Right lobe of liver (tissue), 6 donors: Measurements from ENCODE around the gene CLIC6. TPM values are rescaled to one million over a fixed set of nuclear protein-coding genes. Genes with fewer than 3 reads are reported as not detected.

Experiments
- ATAC-seq, 4 donors: fragments of 200-7000 bp; cut with Tn5 transposase; one replicate each; pipeline ENCODE4 v1.9.1; 2020; ENCODE audit warnings: mild to moderate bottlenecking in 4 of 4, moderate library complexity in 4 of 4
- DNase-seq, 3 donors: peaks; one replicate each; pipeline ENCODE4 v3.0.0-alpha.2; 2020
- H3K27ac ChIP-seq, 3 donors: fragments of 200-600 bp; one replicate each; pipeline ENCODE4 v1.8.0; 2022
- H3K27me3 ChIP-seq, 2 donors: fragments of 200-600 bp; one replicate each; pipeline ENCODE4 v1.8.0; 2022
- H3K36me3 ChIP-seq, 4 donors: fragments of 200-600 bp; sonication (generic) in 1 of 4; one replicate each; pipeline versions ENCODE4 v1.5.1 to v1.8.0; 2017 to 2022; ENCODE audit warnings: control low read depth in 1 of 4
- H3K4me1 ChIP-seq, 4 donors: fragments of 200-600 bp; sonication (generic) in 1 of 4; one replicate each; pipeline versions ENCODE4 v1.5.1 to v1.8.0; 2017 to 2022; ENCODE audit warnings: control low read depth in 1 of 4
- H3K4me3 ChIP-seq, 3 donors: fragments of 200-600 bp; one replicate each; pipeline ENCODE4 v1.8.0; 2022
- H3K9me3 ChIP-seq, 4 donors: fragments of 200-600 bp; sonication (generic) in 1 of 4; one replicate each; pipeline versions ENCODE4 v1.5.1 to v1.8.0; 2017 to 2022; ENCODE audit warnings: control low read depth in 1 of 4
- CTCF ChIP-seq, 4 donors: fragments of 200-600 bp in 3 of 4; fragments of 450-650 bp in 1 of 4; IDR thresholded peaks; one replicate each; pipeline versions ENCODE4 v1.5.1 to v1.8.0; 2016 to 2022; ENCODE audit warnings: antibody characterized with exemption in 4 of 4, mild to moderate bottlenecking in 2 of 4
- POLR2A ChIP-seq: fragments of 450-650 bp; IDR thresholded peaks from one replicate; pipeline ENCODE4 v1.6.1; 2017; ENCODE audit warnings: antibody characterized with exemption, mild to moderate bottlenecking
- WGBS: methylation state at CpG from one replicate; pipeline ENCODE4 v1.1.6; 2018; ENCODE audit warnings: low coverage, low lambda C conversion rate; ENCODE audit not compliant: insufficient coverage; ENCODE audit errors: missing lambda C conversion rate; 5-methylcytosine and 5-hydroxymethylcytosine counted together
- intact Hi-C, 2 donors: fragments of 100-400 bp; cut with DNase I; formaldehyde crosslinking; loops; one replicate each; pipeline versions ENCODE4 v1.11.2 to v1.14.1; 2022
- total RNA-seq, 6 experiments: library from RNA; depleted of rRNA in 2 of 6; stranded (reverse); fragments of >200 nt in 2 of 6; fragmentation: NEBNext Ultra II Directional in 3 of 6; extraction: Animal tissue kit (Norgen Biotek cat#: 25700) in 3 of 6; gene quantifications; one replicate each; pipeline versions ENCODE4 v1.1.0 to v1.2.4, GENCODE V29; 2016 to 2023
- donor health status: DM: no; HTN: yes; CAD: no.
- donor health status: DM: no; HTN: no; CAD: no.
- donor health status: DM: no; HTN: no; CAD: no.
- donor health status: DM: no; HTN: yes; CAD: no.
- donor health status: DM: no; HTN: yes; CAD: no.

CLIC6 gene
- total RNA-seq, 6 experiments from 2014 or later = 0.25 to 0.63 (median 0.43) TPM

GRCh38 chr21:34648739-34649297 is 20.0 kb upstream of the CLIC6 start:
- intact Hi-C loops = no loop called here
- peaks cover 0 to 5% (median 0%) of the 10 kb centered on the region in 4 donors for H3K4me1 ChIP-seq
- peak in 2 of 4 donors; percentile 65 to 72 for ATAC-seq
- H3K9me3 ChIP-seq = no peaks in the 10 kb centered on the region
- DNase-seq = peak in 1 of 3 donors; percentile 24
- no peak overlapping the region for H3K4me3 ChIP-seq
- TF ChIP-seq POLR2A (no peak), CTCF (IDR thresholded peaks at IDR 0.05) (no peak)
- 31% methylated on average over 3 of the region's 6 CpGs for WGBS
- no peaks in the 10 kb centered on the region for H3K27me3 ChIP-seq
- H3K27ac ChIP-seq = no peak overlapping the region
- H3K36me3 ChIP-seq = no peaks in the 10 kb centered on the region

GRCh38 chr21:34649400-34649799 is 19.4 kb upstream of the CLIC6 start:
- no peak overlapping the region for H3K4me3 ChIP-seq
- H3K9me3 ChIP-seq = no peaks in the 10 kb centered on the region
- H3K36me3 ChIP-seq = no peaks in the 10 kb centered on the region
- H3K27me3 ChIP-seq = no peaks in the 10 kb centered on the region
- ATAC-seq = peak in 1 of 4 donors; percentile 31
- no peak for DNase-seq
- intact Hi-C loops = no loop called here
- WGBS = 86% methylated on average over 3 of the region's 3 CpGs
- no peak overlapping the region for H3K27ac ChIP-seq
- peaks cover 0 to 5% (median 0%) of the 10 kb centered on the region in 4 donors for H3K4me1 ChIP-seq
- TF ChIP-seq CTCF (IDR thresholded peaks at IDR 0.05) (no peak), POLR2A (no peak)

GRCh38 chr21:34650861-34651431 is 17.8 kb upstream of the CLIC6 start:
- Histone ChIP-seq H3K36me3 (no peaks in the 10 kb centered on the region), H3K27ac (no peak overlapping the region), H3K4me3 (no peak overlapping the region), H3K4me1 (peaks cover 0 to 5% (median 0%) of the 10 kb centered on the region in 4 donors), H3K27me3 (no peaks in the 10 kb centered on the region), H3K9me3 (no peaks in the 10 kb centered on the region)
- WGBS = 13% methylated on average over 1 of the region's 1 CpG
- TF ChIP-seq POLR2A = no peak
- ATAC-seq = no peak
- no peak for DNase-seq
- intact Hi-C loops = no loop called here

- Histone ChIP-seq H3K27ac (no peak overlapping the region), H3K36me3 (no peaks in the 10 kb centered on the region), H3K27me3 (no peaks in the 10 kb centered on the region), H3K4me3 (no peak overlapping the region), H3K9me3 (no peaks in the 10 kb centered on the region), H3K4me1 (peaks cover 0 to 5% (median 0%) of the 10 kb centered on the region in 4 donors)
- TF ChIP-seq POLR2A (no peak), CTCF (IDR thresholded peaks at IDR 0.05) (no peak)
- 78% methylated on average over 1 of the region's 1 CpG for WGBS
- no peak for ATAC-seq
- intact Hi-C loops = no loop called here
- DNase-seq = no peak
These were observed 17.2 kb upstream of the CLIC6 start for GRCh38 chr21:34651642-34652041.

- TF ChIP-seq POLR2A (no peak), CTCF (IDR thresholded peaks at IDR 0.05) (no peak)
- Histone ChIP-seq H3K4me3 (no peak overlapping the region), H3K27me3 (no peaks in the 10 kb centered on the region), H3K36me3 (no peaks in the 10 kb centered on the region), H3K9me3 (no peaks in the 10 kb centered on the region), H3K27ac (no peak overlapping the region), H3K4me1 (peaks cover 0 to 4% (median 0%) of the 10 kb centered on the region in 4 donors)
- ATAC-seq (no peak), DNase-seq (no peak)
- WGBS = 85% methylated on average over 6 of the region's 6 CpGs
- intact Hi-C loops = no loop called here
These were observed 15.3 kb upstream of the CLIC6 start for GRCh38 chr21:34653522-34653921.
